Ishikawa (cell line): ENCODE measurements around the gene ACER2.

Source experiments
- CEBPB ChIP-seq: IDR thresholded peaks from 2 replicates; pipeline ENCODE4 v1.6.1; 2012
- EGR1 ChIP-seq: IDR thresholded peaks from 2 replicates; pipeline ENCODE4 v1.6.1; 2012
- TF ChIP-seq, protein P1 (sequence below): IDR thresholded peaks from 2 replicates; pipeline ENCODE4 v1.6.1; 2012; ENCODE audit warnings: low read depth, mild to moderate bottlenecking

DNA sequence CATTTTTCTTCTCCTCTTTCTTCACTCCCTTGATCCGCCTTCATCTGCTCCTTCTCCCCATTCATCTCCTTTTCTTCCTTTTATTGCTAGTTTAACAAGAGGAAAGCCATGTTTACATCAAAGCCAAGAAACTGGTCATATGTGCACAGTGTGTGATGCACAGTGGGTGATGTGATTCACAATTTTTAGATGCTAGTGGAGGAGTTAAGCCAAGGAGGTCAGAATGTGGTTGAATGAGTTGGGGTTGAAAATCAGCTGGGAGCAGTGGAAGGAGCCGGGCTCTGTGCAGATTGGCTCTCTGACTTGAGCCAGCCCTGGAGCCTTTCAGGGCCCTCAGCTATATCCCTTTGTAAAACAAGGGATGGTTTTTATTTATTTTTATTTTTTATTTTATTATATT, 7.3 kb downstream of the ACER2 start:
- TF ChIP-seq EGR1 (no peak), CEBPB (no peak)
- TF ChIP-seq, protein P1, sequence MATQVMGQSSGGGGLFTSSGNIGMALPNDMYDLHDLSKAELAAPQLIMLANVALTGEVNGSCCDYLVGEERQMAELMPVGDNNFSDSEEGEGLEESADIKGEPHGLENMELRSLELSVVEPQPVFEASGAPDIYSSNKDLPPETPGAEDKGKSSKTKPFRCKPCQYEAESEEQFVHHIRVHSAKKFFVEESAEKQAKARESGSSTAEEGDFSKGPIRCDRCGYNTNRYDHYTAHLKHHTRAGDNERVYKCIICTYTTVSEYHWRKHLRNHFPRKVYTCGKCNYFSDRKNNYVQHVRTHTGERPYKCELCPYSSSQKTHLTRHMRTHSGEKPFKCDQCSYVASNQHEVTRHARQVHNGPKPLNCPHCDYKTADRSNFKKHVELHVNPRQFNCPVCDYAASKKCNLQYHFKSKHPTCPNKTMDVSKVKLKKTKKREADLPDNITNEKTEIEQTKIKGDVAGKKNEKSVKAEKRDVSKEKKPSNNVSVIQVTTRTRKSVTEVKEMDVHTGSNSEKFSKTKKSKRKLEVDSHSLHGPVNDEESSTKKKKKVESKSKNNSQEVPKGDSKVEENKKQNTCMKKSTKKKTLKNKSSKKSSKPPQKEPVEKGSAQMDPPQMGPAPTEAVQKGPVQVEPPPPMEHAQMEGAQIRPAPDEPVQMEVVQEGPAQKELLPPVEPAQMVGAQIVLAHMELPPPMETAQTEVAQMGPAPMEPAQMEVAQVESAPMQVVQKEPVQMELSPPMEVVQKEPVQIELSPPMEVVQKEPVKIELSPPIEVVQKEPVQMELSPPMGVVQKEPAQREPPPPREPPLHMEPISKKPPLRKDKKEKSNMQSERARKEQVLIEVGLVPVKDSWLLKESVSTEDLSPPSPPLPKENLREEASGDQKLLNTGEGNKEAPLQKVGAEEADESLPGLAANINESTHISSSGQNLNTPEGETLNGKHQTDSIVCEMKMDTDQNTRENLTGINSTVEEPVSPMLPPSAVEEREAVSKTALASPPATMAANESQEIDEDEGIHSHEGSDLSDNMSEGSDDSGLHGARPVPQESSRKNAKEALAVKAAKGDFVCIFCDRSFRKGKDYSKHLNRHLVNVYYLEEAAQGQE, result no peak
